PC-3 (cell line): ENCODE data around the gene WLS. TPM values are rescaled to one million over a fixed set of nuclear protein-coding genes. Genes with fewer than 3 reads are reported as not detected.
"Not testable (repeated sequence)": the region's sequence is repeated elsewhere in the genome, so short reads cannot be mapped to it uniquely, and the experiment has no call there.

Experiments used
- ATAC-seq: fragments of 200-7000 bp; cut with Tn5 transposase; 2 replicates; pipeline ENCODE4 v1.9.1; 2020; ENCODE audit warnings: mild to moderate bottlenecking, moderate library complexity
- BruUV-seq: library from RNA; stranded (reverse); fragments of 400-500 nt; replicated peaks from 2 replicates; lab custom pipeline; 2021; lab: Mats Ljungman, UMichigan
- CTCF ChIA-PET: fragments of 300-600 bp; sonication (Branson Sonifier 250); formaldehyde crosslinking; loops from one replicate; lab custom pipeline; 2022; ENCODE audit warnings: antibody characterized with exemption; lab: Charles Lee
- POLR2A ChIA-PET: fragments of 300-600 bp; sonication (Branson Sonifier 250); formaldehyde crosslinking; loops from one replicate; lab custom pipeline; 2022; ENCODE audit warnings: antibody characterized with exemption; ENCODE audit not compliant: unreplicated experiment; lab: Charles Lee
- DNase-seq: peaks from one replicate; pipeline ENCODE4 v3.0.0-alpha.2; 2015
- H2AFZ ChIP-seq: fragments of 300-600 bp; sonication (generic); 2 replicates; pipeline ENCODE4 v1.6.0; 2016; ENCODE audit warnings: antibody characterized with exemption, low read length
- H3F3A ChIP-seq: fragments of 300-600 bp; sonication (generic); one replicate; pipeline ENCODE4 v1.6.0; 2017; ENCODE audit warnings: antibody characterized with exemption, low read length, control low read depth, mild to moderate bottlenecking; ENCODE audit not compliant: unreplicated experiment
- H3K27ac ChIP-seq: fragments of 300-600 bp; sonication (generic); 2 replicates; pipeline ENCODE4 v1.5.1; 2016; ENCODE audit warnings: mild to moderate bottlenecking, low read length
- H3K27me3 ChIP-seq: fragments of 300-600 bp; sonication (generic); 2 replicates; pipeline ENCODE4 v1.6.1; 2016; ENCODE audit warnings: low read length, mixed read lengths
- H3K36me3 ChIP-seq: fragments of 300-600 bp; sonication (generic); 2 replicates; pipeline ENCODE4 v1.6.1; 2016; ENCODE audit warnings: low read depth, mixed run types, low read length, mixed read lengths
- H3K4me1 ChIP-seq: fragments of 300-600 bp; sonication (generic); 2 replicates; pipeline ENCODE4 v1.5.1; 2016; ENCODE audit warnings: low read length; ENCODE audit not compliant: insufficient read depth
- H3K4me2 ChIP-seq: fragments of 300-600 bp; sonication (generic); 2 replicates; pipeline ENCODE4 v1.6.0; 2016; ENCODE audit warnings: low read length
- H3K4me3 ChIP-seq: fragments of 300-600 bp; sonication (generic); 2 replicates; pipeline ENCODE4 v1.5.1; 2016; ENCODE audit warnings: mild to moderate bottlenecking, low read length, mixed read lengths
- H3K79me2 ChIP-seq: fragments of 300-600 bp; sonication (generic); 2 replicates; pipeline ENCODE4 v1.6.1; 2017; ENCODE audit warnings: low read length, mixed read lengths
- H3K9ac ChIP-seq: fragments of 300-600 bp; sonication (generic); 2 replicates; pipeline ENCODE4 v1.6.0; 2016; ENCODE audit warnings: mild to moderate bottlenecking, low read length
- H3K9me2 ChIP-seq: fragments of 300-600 bp; sonication (generic); replicated peaks from 2 replicates; pipeline ENCODE4 v1.6.1; 2016; ENCODE audit warnings: mixed run types, low read length, mixed read lengths
- H3K9me3 ChIP-seq: fragments of 300-600 bp; sonication (generic); 2 replicates; pipeline ENCODE4 v1.6.1; 2016; ENCODE audit warnings: low read length, mixed read lengths
- H4K20me1 ChIP-seq: fragments of 300-600 bp; sonication (generic); 2 replicates; pipeline ENCODE4 v1.6.1; 2016; ENCODE audit warnings: low read length, mixed read lengths
- EZH2 ChIP-seq: fragments of 300-600 bp; sonication (generic); IDR thresholded peaks from one replicate; pipeline ENCODE4 v1.6.1; 2017; ENCODE audit warnings: antibody characterized with exemption, mild to moderate bottlenecking, low read length; ENCODE audit not compliant: unreplicated experiment
- EZH2phosphoT487 ChIP-seq: fragments of 300-600 bp; sonication (generic); IDR thresholded peaks from 2 replicates; pipeline ENCODE4 v1.6.1; 2018; ENCODE audit warnings: mild to moderate bottlenecking, antibody characterized with exemption, low read length, borderline replicate concordance
- intact Hi-C: fragments of 100-400 bp; cut with micrococcal nuclease; formaldehyde crosslinking; loops from 2 replicates; pipeline ENCODE4 v1.9.0; 2023
- total RNA-seq: library from RNA; depleted of rRNA; stranded (reverse); fragments of >200 nt; gene quantifications from 2 replicates; pipeline ENCODE4 v1.2.3, GENCODE V29; 2014
- TF ChIP-seq, protein P1 (sequence below): fragments of 300-600 bp; sonication (generic); conservative IDR thresholded peaks from 2 replicates; pipeline ENCODE4 v1.5.1; 2017; ENCODE audit warnings: antibody characterized with exemption, low read depth, mild to moderate bottlenecking, low read length

The WLS gene
- total RNA-seq, 1 experiment from 2014 or later = 19.1 TPM

DNA sequence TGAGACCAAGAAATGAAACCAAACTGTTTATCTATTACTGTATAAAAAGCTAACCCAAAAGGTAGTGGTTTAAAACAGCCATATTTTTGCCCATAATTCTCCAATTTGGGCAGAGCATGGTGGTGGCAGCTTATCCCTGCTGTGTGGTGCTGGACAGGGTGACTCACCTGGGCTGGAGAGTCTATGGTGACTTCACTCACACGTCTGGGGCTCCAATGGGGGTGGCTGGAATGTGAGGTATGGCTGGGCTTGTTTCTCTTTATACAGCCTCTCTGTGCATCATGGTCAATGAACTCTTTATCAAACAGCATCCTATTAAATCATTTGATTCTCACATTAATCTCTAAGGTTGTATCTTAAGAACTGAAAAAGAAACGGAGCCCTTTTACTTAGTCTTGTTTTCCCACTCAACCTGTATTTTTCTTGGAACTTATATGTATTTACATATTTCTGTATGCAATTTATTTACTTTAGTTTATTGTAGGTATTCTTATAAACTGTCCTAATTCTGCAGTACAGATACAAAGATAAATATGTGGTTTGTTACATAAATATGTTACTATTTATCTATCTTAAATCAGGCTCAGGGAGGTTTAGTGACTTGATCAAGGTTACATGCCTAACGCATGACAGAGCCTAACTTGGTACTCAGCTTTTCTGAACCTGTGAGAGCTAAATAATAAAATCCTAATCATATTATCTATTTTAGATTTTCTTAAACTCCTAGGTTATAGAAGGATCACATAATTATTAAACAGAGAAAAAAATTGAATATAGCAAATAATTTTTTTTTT, 37.5 kb upstream of the WLS start:
- no peak overlapping the region for H2AFZ ChIP-seq
- no peaks in the 10 kb centered on the region for H3K27me3 ChIP-seq
- H3K27ac ChIP-seq = peak overlapping the region; percentile 45
- peak; percentile 99 for ATAC-seq
- no peaks in the 10 kb centered on the region for H3K79me2 ChIP-seq
- peak overlapping the region; percentile 57 for H3K4me2 ChIP-seq
- no peaks in the 10 kb centered on the region for H3K36me3 ChIP-seq
- H3K9me3 ChIP-seq = no peaks in the 10 kb centered on the region
- H3K4me3 ChIP-seq = peak overlapping the region; percentile 9; the same call in 1 of the 2 replicates
- DNase-seq = peak; percentile 81
- CTCF ChIA-PET = no interaction called here
- TF ChIP-seq EZH2phosphoT487 (no peak), EZH2 (no peak)
- TF ChIP-seq, protein P1, sequence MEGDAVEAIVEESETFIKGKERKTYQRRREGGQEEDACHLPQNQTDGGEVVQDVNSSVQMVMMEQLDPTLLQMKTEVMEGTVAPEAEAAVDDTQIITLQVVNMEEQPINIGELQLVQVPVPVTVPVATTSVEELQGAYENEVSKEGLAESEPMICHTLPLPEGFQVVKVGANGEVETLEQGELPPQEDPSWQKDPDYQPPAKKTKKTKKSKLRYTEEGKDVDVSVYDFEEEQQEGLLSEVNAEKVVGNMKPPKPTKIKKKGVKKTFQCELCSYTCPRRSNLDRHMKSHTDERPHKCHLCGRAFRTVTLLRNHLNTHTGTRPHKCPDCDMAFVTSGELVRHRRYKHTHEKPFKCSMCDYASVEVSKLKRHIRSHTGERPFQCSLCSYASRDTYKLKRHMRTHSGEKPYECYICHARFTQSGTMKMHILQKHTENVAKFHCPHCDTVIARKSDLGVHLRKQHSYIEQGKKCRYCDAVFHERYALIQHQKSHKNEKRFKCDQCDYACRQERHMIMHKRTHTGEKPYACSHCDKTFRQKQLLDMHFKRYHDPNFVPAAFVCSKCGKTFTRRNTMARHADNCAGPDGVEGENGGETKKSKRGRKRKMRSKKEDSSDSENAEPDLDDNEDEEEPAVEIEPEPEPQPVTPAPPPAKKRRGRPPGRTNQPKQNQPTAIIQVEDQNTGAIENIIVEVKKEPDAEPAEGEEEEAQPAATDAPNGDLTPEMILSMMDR = no peak
- H3F3A ChIP-seq = no peaks in the 10 kb centered on the region
- no TSS peak for BruUV-seq
- peaks cover 22% of the 10 kb centered on the region for H3K4me1 ChIP-seq
- intact Hi-C loops = no loop called here
- no peak overlapping the region for H3K9ac ChIP-seq
- no peaks in the 10 kb centered on the region for H4K20me1 ChIP-seq
- no peaks in the 10 kb centered on the region for H3K9me2 ChIP-seq
- POLR2A ChIA-PET = interaction anchor here (0.7 kb wide), 1 partner anchor 97 kb away, joined by 3 read pairs; no protein-coding TSS in a partner anchor

DNA sequence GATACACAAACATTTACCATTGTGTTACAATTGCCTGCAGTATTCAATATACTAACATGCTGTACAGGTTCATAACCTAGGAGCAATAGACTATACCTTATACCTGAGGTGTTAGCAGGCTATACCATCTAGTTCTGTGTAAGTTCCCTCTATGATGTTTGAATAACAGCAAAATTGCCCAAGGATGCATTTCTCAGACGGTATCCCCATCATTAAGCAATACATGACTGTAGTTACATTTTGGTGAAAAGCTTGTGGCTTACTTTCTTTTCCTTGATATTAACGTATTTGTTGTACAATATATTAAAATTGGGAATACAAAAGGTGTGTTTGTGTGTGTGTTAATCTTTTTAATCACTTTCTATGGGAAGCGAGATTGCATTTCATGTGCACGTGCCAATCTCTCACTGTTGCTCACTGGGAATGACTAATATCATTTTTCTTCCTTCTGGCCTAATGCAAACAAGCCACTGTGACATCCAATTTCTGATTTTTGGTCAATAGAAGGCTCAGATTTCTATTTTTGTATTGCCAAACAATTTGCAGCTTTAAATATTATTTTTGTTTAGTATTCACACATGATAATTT, 36.7 kb upstream of the WLS start:
- Histone ChIP-seq H3K36me3 (no peaks in the 10 kb centered on the region), H3F3A (no peaks in the 10 kb centered on the region), H3K4me1 (peaks cover 22% of the 10 kb centered on the region), H2AFZ (no peak overlapping the region), H3K27me3 (no peaks in the 10 kb centered on the region), H4K20me1 (no peaks in the 10 kb centered on the region), H3K27ac (peak overlapping the region; percentile 45), H3K4me2 (peak overlapping the region; percentile 57), H3K9ac (no peak overlapping the region), H3K79me2 (no peaks in the 10 kb centered on the region), H3K9me3 (no peaks in the 10 kb centered on the region), H3K4me3 (peak overlapping the region; percentile 1; the same call in 1 of the 2 replicates), H3K9me2 (no peaks in the 10 kb centered on the region)
- CTCF ChIA-PET = no interaction called here
- POLR2A ChIA-PET = no interaction called here
- TF ChIP-seq EZH2phosphoT487 (no peak), EZH2 (no peak)
- TF ChIP-seq, protein P1 = no peak
- BruUV-seq = no TSS peak
- intact Hi-C loops = no loop called here
- ATAC-seq (no peak; the same call in 1 of the 2 replicates), DNase-seq (peak; percentile 39)

DNA sequence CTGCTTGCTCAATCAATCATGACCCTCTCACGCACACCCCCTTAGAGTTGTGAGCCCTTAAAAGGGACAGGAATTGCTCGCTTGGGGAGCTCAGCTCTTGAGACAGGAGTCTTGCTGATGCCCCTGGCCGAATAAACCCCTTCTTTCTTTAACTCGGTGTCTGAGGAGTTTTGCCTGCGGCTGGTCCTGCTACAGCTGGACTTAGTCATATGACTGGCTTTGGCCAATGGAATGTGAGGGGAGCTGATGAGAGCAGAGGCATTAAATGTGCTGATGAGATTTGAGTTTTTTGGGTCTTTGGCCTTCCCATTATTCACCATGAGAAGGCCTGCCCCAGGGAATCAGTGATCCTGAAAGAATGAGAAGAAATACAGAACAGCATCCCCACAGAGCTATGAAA, 24.5 kb upstream of the WLS start:
- H3K27ac ChIP-seq, H3K27me3 ChIP-seq, H4K20me1 ChIP-seq, ATAC-seq, H3F3A ChIP-seq, POLR2A ChIA-PET, H3K9me3 ChIP-seq, CTCF ChIA-PET, BruUV-seq, H3K9me2 ChIP-seq, H3K36me3 ChIP-seq, H3K9ac ChIP-seq, DNase-seq, H3K4me1 ChIP-seq, H3K79me2 ChIP-seq, intact Hi-C loops, H3K4me3 ChIP-seq, H3K4me2 ChIP-seq, H2AFZ ChIP-seq: not testable (repeated sequence)
